ENCODE results near the gene CRTC3.

DNA sequence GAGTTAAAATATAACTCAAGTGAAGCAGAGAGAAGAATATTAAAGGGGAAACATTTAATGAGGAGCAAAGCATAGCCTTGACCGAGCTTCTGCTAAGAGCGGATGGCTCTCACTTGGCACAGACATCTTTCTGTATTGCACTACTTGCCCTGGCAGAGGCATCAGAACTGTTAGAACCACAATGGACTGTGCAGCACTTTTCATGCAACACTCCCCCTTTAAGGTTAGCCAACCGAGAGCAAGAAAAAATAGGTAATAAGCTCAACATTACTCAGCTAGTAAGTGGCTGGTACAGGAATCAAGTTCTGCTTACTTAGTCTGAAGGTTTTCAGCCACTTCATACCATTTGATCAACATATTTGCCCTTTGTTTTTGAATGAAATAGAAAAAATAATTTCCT is 33.7 kb downstream of the CRTC3 start:
- no peak for TF ChIP-seq YY1 (IDR thresholded peaks at IDR 0.05; ENCODE audit: insufficient read depth, insufficient read length)
- no peak for TF ChIP-seq SUZ12 (IDR thresholded peaks at IDR 0.05; ENCODE audit: extremely low read depth, insufficient read depth, insufficient read length)

Measured in NT2/D1 (cell line).